HG02970 (cell line): ENCODE data around the gene DPYSL5.

Experiments
- ATAC-seq: cut with Tn5 transposase; IDR thresholded peaks from one replicate; pipeline ENCODE4 v1.9.1; 2021; ENCODE audit warnings: mild to moderate bottlenecking, moderate library complexity, moderate number of reproducible peaks; ENCODE audit not compliant: unreplicated experiment, low FRiP score

The DPYSL5 gene

GRCh38 chr2:26983746-26984145 is 135.8 kb downstream of the DPYSL5 start:
- ATAC-seq, result no peak

GRCh38 chr2:26985807-26986206 is 137.9 kb downstream of the DPYSL5 start:
- no peak for ATAC-seq

- ATAC-seq, result no peak
Observed at GRCh38 chr2:26986576-26986975, 138.6 kb downstream of the DPYSL5 start.

GRCh38 chr2:26988058-26988860 is 140.3 kb downstream of the DPYSL5 start:
- no peak for ATAC-seq

GRCh38 chr2:26989156-26989555 is 141.2 kb downstream of the DPYSL5 start:
- no peak for ATAC-seq

- ATAC-seq, result no peak
Observed at GRCh38 chr2:26991717-26992116, 143.8 kb downstream of the DPYSL5 start.

- no peak for ATAC-seq
Observed at GRCh38 chr2:26993768-26994167, 145.8 kb downstream of the DPYSL5 start.

- ATAC-seq, result no peak
Observed at GRCh38 chr2:26994983-26995382, 147.1 kb downstream of the DPYSL5 start.

- no peak for ATAC-seq
Observed at GRCh38 chr2:26997394-26997793, 149.5 kb downstream of the DPYSL5 start.

GRCh38 chr2:26998323-26998722 is 150.4 kb downstream of the DPYSL5 start:
- ATAC-seq, result no peak
